RWPE1 (cell line): ENCODE measurements around the gene CPED1.

Experiments
- CTCF ChIA-PET: fragments of 350-600 bp; sonication (Branson Sonifier 250); formaldehyde crosslinking; extraction: SDS; loops from one replicate; lab custom pipeline; 2021; lab: Yijun Ruan, JAX
- POLR2A ChIA-PET: fragments of 400-600 bp; formaldehyde crosslinking; extraction: SDS; loops from one replicate; lab custom pipeline; 2020; ENCODE audit warnings: antibody characterized with exemption; ENCODE audit not compliant: low non-redundant PET; lab: Yijun Ruan, JAX
- DNase-seq: peaks from one replicate; pipeline ENCODE4 v3.0.0; 2012; ENCODE audit warnings: low spot score
- H3K27ac ChIP-seq: fragments of 450-650 bp; 2 replicates; pipeline ENCODE4 v1.5.1; 2017
- TF ChIP-seq, protein P1 (sequence below): fragments of 450-650 bp; conservative IDR thresholded peaks from 2 replicates; pipeline ENCODE4 v1.5.1; 2017; ENCODE audit warnings: low read depth, mild to moderate bottlenecking

CPED1 gene

DNA sequence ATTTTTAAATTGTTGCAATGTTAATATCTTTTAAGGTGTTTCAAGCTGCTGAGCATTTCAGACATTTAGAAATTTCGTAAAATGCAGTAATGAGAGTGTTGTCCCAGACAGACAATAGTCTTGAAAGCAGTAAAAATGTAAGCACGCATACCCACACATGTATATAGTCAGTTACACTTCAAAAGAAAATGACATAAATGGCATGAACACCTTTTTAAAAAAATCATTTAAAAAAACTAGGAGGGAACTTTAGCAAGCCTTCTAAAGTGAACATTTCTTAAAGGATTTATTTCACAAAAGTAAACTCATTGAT lies 51.0 kb downstream of the CPED1 start:
- ChIA-PET CTCF (no interaction called here), POLR2A (no interaction called here)
- no peak for DNase-seq
- H3K27ac ChIP-seq = no peak overlapping the region
- TF ChIP-seq, protein P1, sequence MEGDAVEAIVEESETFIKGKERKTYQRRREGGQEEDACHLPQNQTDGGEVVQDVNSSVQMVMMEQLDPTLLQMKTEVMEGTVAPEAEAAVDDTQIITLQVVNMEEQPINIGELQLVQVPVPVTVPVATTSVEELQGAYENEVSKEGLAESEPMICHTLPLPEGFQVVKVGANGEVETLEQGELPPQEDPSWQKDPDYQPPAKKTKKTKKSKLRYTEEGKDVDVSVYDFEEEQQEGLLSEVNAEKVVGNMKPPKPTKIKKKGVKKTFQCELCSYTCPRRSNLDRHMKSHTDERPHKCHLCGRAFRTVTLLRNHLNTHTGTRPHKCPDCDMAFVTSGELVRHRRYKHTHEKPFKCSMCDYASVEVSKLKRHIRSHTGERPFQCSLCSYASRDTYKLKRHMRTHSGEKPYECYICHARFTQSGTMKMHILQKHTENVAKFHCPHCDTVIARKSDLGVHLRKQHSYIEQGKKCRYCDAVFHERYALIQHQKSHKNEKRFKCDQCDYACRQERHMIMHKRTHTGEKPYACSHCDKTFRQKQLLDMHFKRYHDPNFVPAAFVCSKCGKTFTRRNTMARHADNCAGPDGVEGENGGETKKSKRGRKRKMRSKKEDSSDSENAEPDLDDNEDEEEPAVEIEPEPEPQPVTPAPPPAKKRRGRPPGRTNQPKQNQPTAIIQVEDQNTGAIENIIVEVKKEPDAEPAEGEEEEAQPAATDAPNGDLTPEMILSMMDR = no peak

DNA sequence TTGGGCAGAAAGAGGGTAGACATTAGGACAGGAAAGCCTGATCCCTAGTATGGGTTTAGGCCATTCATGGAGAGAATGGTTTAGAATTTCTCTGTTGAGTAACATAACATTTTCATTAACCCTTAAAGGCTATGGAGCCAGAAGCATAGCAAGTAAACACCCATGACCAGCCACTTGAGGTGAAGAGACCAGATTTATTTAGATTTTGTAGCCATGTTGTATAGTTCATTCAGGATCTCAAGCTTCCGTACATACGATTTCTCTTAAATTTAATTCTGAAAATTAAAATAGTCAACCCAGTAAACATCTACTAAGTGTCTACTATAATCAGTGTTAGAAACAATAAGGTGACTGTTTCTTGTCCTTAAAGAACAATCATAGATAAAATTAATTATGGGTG lies 51.5 kb downstream of the CPED1 start:
- no peak overlapping the region for H3K27ac ChIP-seq
- no peak for DNase-seq
- TF ChIP-seq, protein P1 = no peak
- ChIA-PET CTCF (interaction anchor here (0.6 kb wide), 1 partner anchor 32 kb away, joined by 4 read pairs; no protein-coding TSS in a partner anchor), POLR2A (no interaction called here)

DNA sequence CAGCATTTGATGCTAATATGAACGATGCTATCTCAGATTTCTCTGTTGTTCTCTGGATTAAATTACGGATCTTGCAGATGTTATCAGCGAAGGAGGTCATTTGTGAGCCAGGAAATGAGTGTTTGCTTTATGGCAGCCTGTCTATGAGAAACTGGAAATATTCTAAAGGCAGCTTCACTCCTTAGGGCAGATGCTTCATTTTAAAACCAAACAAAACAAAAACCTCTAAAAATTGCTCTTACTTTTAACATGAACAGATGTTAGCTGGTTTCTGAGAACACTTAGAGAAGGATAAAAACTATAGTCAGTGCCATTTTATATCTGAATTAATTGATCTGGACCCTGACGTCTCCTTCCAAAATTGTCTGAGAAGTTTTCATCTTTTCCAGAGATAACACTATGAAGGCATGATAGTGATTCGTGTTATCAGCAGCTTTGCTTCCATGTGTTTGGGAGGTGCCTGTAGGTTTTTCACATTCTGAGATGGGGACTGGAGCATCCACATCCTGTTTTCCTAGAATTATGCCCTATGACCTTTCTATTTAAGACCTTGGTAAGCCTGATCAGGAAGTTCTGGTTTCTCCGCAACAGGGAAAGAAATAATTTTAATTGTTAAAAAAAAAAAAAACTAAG lies 53.1 kb downstream of the CPED1 start:
- ChIA-PET POLR2A (no interaction called here), CTCF (no interaction called here)
- TF ChIP-seq, protein P1 = no peak
- no peak overlapping the region for H3K27ac ChIP-seq
- no peak for DNase-seq

DNA sequence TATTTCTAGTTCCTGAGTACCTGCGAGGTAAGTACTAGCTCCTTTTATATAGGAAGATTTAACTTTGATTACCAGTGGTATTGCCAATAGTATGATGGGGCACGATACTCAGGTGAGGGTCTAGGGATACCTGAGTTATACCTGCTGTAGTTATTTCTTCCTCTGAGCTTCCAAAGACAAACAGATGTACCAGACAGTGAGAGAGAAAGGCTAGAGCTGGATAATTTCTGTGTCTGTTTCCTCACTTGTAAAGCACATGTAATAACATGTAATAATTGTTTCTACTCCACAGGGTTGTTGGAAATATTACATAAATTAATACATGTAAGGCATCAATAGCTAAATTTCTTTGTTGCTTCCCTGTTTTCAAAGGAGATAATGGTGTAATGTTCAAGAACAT lies 53.7 kb downstream of the CPED1 start:
- ChIA-PET CTCF (no interaction called here), POLR2A (no interaction called here)
- DNase-seq = no peak
- no peak overlapping the region for H3K27ac ChIP-seq
- TF ChIP-seq, protein P1 = no peak

DNA sequence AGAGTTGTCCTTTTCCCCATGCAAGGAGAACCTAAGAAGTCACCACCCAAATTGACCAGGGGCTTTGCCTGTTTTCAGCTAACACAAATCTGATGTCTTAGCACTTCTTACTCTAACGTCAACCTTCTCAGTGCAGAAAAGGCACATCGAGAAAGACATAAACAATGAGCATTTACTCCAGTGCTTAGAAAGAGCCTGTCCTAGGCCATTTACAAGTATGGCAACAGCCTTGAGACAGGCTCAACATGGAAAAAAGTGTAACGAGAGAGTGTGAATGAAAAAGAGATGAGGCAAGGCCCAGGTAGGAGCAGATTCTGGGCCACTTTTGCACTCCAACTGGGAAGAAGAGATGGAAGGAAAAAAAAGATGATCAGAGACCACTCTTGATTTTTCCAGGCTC lies 54.4 kb downstream of the CPED1 start:
- ChIA-PET POLR2A (no interaction called here), CTCF (interaction anchor here (0.5 kb wide), 1 partner anchor 151 kb away, joined by 5 read pairs; no protein-coding TSS in a partner anchor)
- TF ChIP-seq, protein P1 = no peak
- H3K27ac ChIP-seq = no peak overlapping the region
- no peak for DNase-seq

DNA sequence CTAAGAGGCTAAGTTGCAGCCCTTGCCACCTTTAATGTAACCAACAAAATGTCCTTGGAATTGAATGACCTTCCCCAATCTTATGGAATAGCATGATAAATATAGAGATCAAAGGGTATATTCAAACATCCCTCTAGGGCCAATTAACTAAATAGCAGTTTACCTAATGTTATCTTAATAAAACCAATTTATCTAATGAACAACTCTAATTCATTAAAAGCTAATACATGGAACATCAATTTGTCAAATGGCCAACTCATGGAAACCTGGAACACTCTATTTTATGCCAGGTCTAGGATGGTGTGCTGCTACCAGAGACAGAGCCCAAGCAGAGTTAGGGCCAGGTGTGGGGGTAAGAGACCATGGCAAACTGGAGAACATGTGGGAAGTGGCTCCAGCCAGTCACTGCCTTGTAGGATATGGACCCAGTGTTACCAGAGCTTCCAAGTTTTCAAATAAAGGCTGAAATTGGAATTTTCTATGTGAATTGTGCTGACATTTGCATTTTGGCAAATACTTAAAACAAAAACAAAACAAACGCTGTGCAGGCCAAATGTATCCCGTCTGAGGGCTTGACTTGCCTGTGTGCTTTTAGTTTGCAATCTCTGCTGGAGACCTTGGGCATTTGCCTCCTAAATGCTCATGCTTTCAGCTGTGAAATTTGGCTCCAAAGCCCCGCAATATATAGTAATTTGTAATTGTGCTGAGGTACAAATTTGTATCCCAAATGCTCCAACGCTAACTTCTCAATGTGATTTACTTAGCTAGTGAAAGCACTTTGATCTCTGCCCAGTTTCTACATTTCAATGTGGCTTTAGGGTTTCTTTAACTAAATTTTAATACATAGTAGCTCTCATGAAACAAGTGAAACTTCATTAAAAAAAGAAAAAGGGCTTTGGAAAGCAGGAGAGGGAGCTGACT lies 55.1 kb downstream of the CPED1 start:
- TF ChIP-seq, protein P1 = no peak
- no peak for DNase-seq
- H3K27ac ChIP-seq = no peak overlapping the region
- ChIA-PET POLR2A (no interaction called here), CTCF (interaction anchor here (0.5 kb wide), 1 partner anchor 152 kb away, joined by 5 read pairs; no protein-coding TSS in a partner anchor)
